Karpas-422 (cell line): Measurements from ENCODE around the gene NUTF2. TPM values are rescaled to one million over a fixed set of nuclear protein-coding genes. Genes with fewer than 3 reads are reported as not detected.

Experiments
- DNase-seq: peaks from one replicate; pipeline ENCODE4 v3.0.0-alpha.2; 2015
- H2AFZ ChIP-seq: fragments of 200-600 bp; sonication (generic); 2 replicates; pipeline ENCODE4 v1.6.1; 2014; ENCODE audit warnings: antibody characterized with exemption, low read length, mixed read lengths
- H3K27ac ChIP-seq: fragments of 200-600 bp; sonication (generic); 2 replicates; pipeline ENCODE4 v1.5.1; 2014; ENCODE audit warnings: mild to moderate bottlenecking, low read length, moderate library complexity
- H3K27me3 ChIP-seq: fragments of 200-600 bp; sonication (generic); 2 replicates; pipeline ENCODE4 v1.6.1; 2014; ENCODE audit warnings: low read length, mixed read lengths
- H3K36me3 ChIP-seq: fragments of 200-600 bp; sonication (generic); 2 replicates; pipeline ENCODE4 v1.6.1; 2014; ENCODE audit warnings: low read length, mixed read lengths; ENCODE audit not compliant: insufficient read depth
- H3K4me1 ChIP-seq: fragments of 200-600 bp; sonication (generic); 2 replicates; pipeline ENCODE4 v1.6.1; 2014; ENCODE audit warnings: mild to moderate bottlenecking, low read length, mixed read lengths
- H3K4me2 ChIP-seq: fragments of 200-600 bp; sonication (generic); 2 replicates; pipeline ENCODE4 v1.6.1; 2014; ENCODE audit warnings: low read length, low read depth, mild to moderate bottlenecking; ENCODE audit not compliant: poor library complexity, severe bottlenecking
- H3K4me3 ChIP-seq: fragments of 200-600 bp; sonication (generic); 2 replicates; pipeline ENCODE4 v1.5.1; 2014; ENCODE audit warnings: mild to moderate bottlenecking, antibody characterized with exemption, low read length, mixed read lengths
- H3K79me2 ChIP-seq: fragments of 200-600 bp; sonication (generic); 2 replicates; pipeline ENCODE4 v1.6.1; 2014; ENCODE audit warnings: mild to moderate bottlenecking, low read length, mixed read lengths
- H3K9ac ChIP-seq: fragments of 200-600 bp; sonication (generic); 2 replicates; pipeline ENCODE4 v1.6.0; 2014; ENCODE audit warnings: low read length
- H3K9me2 ChIP-seq: fragments of 200-600 bp; sonication (generic), shearing (Covaris generic); replicated peaks from 2 replicates; pipeline ENCODE4 v1.6.0; 2014; ENCODE audit warnings: mild to moderate bottlenecking, low read length, moderate library complexity; ENCODE audit not compliant: insufficient read depth
- H3K9me3 ChIP-seq: fragments of 300-700, 200-600 bp; sonication (generic); 2 replicates; pipeline ENCODE4 v1.6.1; 2014; ENCODE audit warnings: low read length, mixed read lengths
- H4K20me1 ChIP-seq: fragments of 200-600 bp; sonication (generic); 2 replicates; pipeline ENCODE4 v1.6.1; 2014; ENCODE audit warnings: mild to moderate bottlenecking, antibody characterized with exemption, low read length, low read depth; ENCODE audit not compliant: insufficient read depth
- total RNA-seq: library from RNA; depleted of rRNA; stranded (reverse); fragments of >200 nt; shearing (Covaris generic); gene quantifications from 2 replicates; pipeline ENCODE4 v1.2.3, GENCODE V29; 2014; ENCODE audit warnings: low replicate concordance

The NUTF2 gene
- total RNA-seq, 1 experiment from 2014 or later = 179 TPM

GRCh38 chr16:67842509-67843342, 4.0 kb upstream of the NUTF2 start:
- no peaks in the 10 kb centered on the region for H3K9me2 ChIP-seq
- no peak overlapping the region for H2AFZ ChIP-seq
- peak; percentile 83 for DNase-seq

GRCh38 chr16:67843343-67843765, 3.4 kb upstream of the NUTF2 start:
- DNase-seq = no peak
- no peaks in the 10 kb centered on the region for H3K27me3 ChIP-seq
- peaks cover 52% of the 10 kb centered on the region for H3K79me2 ChIP-seq
- peak overlapping the region; percentile 92 for H3K4me2 ChIP-seq
- H3K9ac ChIP-seq = peak overlapping the region; percentile 98
- peaks cover 44% of the 10 kb centered on the region for H3K4me1 ChIP-seq
- peaks cover 21% of the 10 kb centered on the region; the same call in 1 of the 2 replicates for H4K20me1 ChIP-seq
- peak overlapping the region; percentile 100 for H3K4me3 ChIP-seq
- no peaks in the 10 kb centered on the region for H3K9me2 ChIP-seq
- H3K9me3 ChIP-seq = no peaks in the 10 kb centered on the region
- peak overlapping the region; percentile 79 for H3K27ac ChIP-seq
- H2AFZ ChIP-seq = no peak overlapping the region
- H3K36me3 ChIP-seq = 0 out of 2 replicates have a peak, but pooled peaks cover 3% of the 10 kb centered on the region

More at GRCh38 chr16:67842509-67843342, 4.0 kb upstream of the NUTF2 start:
- Histone ChIP-seq H3K9me3 (no peaks in the 10 kb centered on the region), H3K4me3 (peak overlapping the region; percentile 100), H3K79me2 (peaks cover 46% of the 10 kb centered on the region), H3K36me3 (0 out of 2 replicates have a peak, but pooled peaks cover 3% of the 10 kb centered on the region), H3K4me2 (peak overlapping the region; percentile 92), H3K27ac (peak overlapping the region; percentile 79), H3K27me3 (no peaks in the 10 kb centered on the region), H3K9ac (peak overlapping the region; percentile 98), H3K4me1 (peaks cover 38% of the 10 kb centered on the region), H4K20me1 (peaks cover 15% of the 10 kb centered on the region; the same call in 1 of the 2 replicates)

- peaks cover 8% of the 10 kb centered on the region; the same call in 1 of the 2 replicates for H3K36me3 ChIP-seq
- H2AFZ ChIP-seq = no peak overlapping the region
- H3K9ac ChIP-seq = peak overlapping the region; percentile 98
- H3K27ac ChIP-seq = peak overlapping the region; percentile 79
- DNase-seq = peak; percentile 42
- H3K9me2 ChIP-seq = no peaks in the 10 kb centered on the region
- peaks cover 63% of the 10 kb centered on the region for H3K79me2 ChIP-seq
- peaks cover 44% of the 10 kb centered on the region for H3K4me1 ChIP-seq
- H3K4me3 ChIP-seq = peak overlapping the region; percentile 100
- peak overlapping the region; percentile 92 for H3K4me2 ChIP-seq
- no peaks in the 10 kb centered on the region for H3K27me3 ChIP-seq
- no peaks in the 10 kb centered on the region for H3K9me3 ChIP-seq
- H4K20me1 ChIP-seq = peaks cover 21% of the 10 kb centered on the region; the same call in 1 of the 2 replicates
Measured at GRCh38 chr16:67844497-67844896, 2.2 kb upstream of the NUTF2 start.

- peaks cover 72% of the 10 kb centered on the region for H3K79me2 ChIP-seq
- peak; percentile 49 for DNase-seq
- peaks cover 8% of the 10 kb centered on the region; the same call in 1 of the 2 replicates for H3K36me3 ChIP-seq
- H3K9me2 ChIP-seq = no peaks in the 10 kb centered on the region
- no peaks in the 10 kb centered on the region for H3K27me3 ChIP-seq
- peak overlapping the region; percentile 92 for H3K4me2 ChIP-seq
- peaks cover 21% of the 10 kb centered on the region; the same call in 1 of the 2 replicates for H4K20me1 ChIP-seq
- no peak overlapping the region for H2AFZ ChIP-seq
- peak overlapping the region; percentile 86 for H3K27ac ChIP-seq
- H3K9ac ChIP-seq = peak overlapping the region; percentile 98
- peaks cover 44% of the 10 kb centered on the region for H3K4me1 ChIP-seq
- H3K4me3 ChIP-seq = peak overlapping the region; percentile 100
- no peaks in the 10 kb centered on the region for H3K9me3 ChIP-seq
Measured at GRCh38 chr16:67845291-67846062, 1.3 kb upstream of the NUTF2 start.

- Histone ChIP-seq H3K79me2 (peaks cover 77% of the 10 kb centered on the region), H3K36me3 (peaks cover 8% of the 10 kb centered on the region; the same call in 1 of the 2 replicates), H3K4me1 (peaks cover 44% of the 10 kb centered on the region), H3K27me3 (no peaks in the 10 kb centered on the region), H3K9me3 (no peaks in the 10 kb centered on the region), H3K4me3 (peak overlapping the region; percentile 100), H3K27ac (peak overlapping the region; percentile 86), H4K20me1 (peaks cover 21% of the 10 kb centered on the region; the same call in 1 of the 2 replicates), H3K9ac (peak overlapping the region; percentile 98), H3K9me2 (no peaks in the 10 kb centered on the region), H3K4me2 (peak overlapping the region; percentile 92), H2AFZ (peak overlapping the region; percentile 26; the same call in 1 of the 2 replicates)
- DNase-seq = no peak
Measured at GRCh38 chr16:67846063-67846319, 742 bp upstream of the NUTF2 start.

- H3K4me2 ChIP-seq = peak within 1 kb of the TSS; percentile 92
- H3K27ac ChIP-seq = peak within 1 kb of the TSS; percentile 86
- no peaks in the 10 kb centered on the region for H3K9me2 ChIP-seq
- peak within 1 kb of the TSS; percentile 98 for H3K9ac ChIP-seq
- H2AFZ ChIP-seq = peak within 1 kb of the TSS; percentile 26; the same call in 1 of the 2 replicates
- H4K20me1 ChIP-seq = peaks cover 21% of the 10 kb centered on the region; the same call in 1 of the 2 replicates
- H3K4me3 ChIP-seq = peak within 1 kb of the TSS; percentile 100
- DNase-seq = peak; percentile 62
- H3K79me2 ChIP-seq = peaks cover 89% of the 10 kb centered on the region
- H3K27me3 ChIP-seq = no peaks in the 10 kb centered on the region
- no peaks in the 10 kb centered on the region for H3K9me3 ChIP-seq
- peaks cover 38% of the 10 kb centered on the region for H3K4me1 ChIP-seq
- peaks cover 8% of the 10 kb centered on the region; the same call in 1 of the 2 replicates for H3K36me3 ChIP-seq
Measured at GRCh38 chr16:67847064-67847861, 530 bp downstream of the NUTF2 start, which contains the start of gene CENPT. TSS of gene CENPT (minus strand) at chr16:67847693. CDS start at chr16:67833859, 13,834 bp downstream.

- H3K4me3 ChIP-seq = peak overlapping the region; percentile 100
- no peaks in the 10 kb centered on the region for H3K9me2 ChIP-seq
- H3K9me3 ChIP-seq = no peaks in the 10 kb centered on the region
- H4K20me1 ChIP-seq = peaks cover 19% of the 10 kb centered on the region; the same call in 1 of the 2 replicates
- H3K4me2 ChIP-seq = peak overlapping the region; percentile 92
- peaks cover 89% of the 10 kb centered on the region for H3K79me2 ChIP-seq
- H3K4me1 ChIP-seq = peaks cover 38% of the 10 kb centered on the region
- H2AFZ ChIP-seq = no peak overlapping the region
- H3K36me3 ChIP-seq = peaks cover 8% of the 10 kb centered on the region; the same call in 1 of the 2 replicates
- DNase-seq = peak; percentile 12
- peak overlapping the region; percentile 98 for H3K9ac ChIP-seq
- H3K27me3 ChIP-seq = no peaks in the 10 kb centered on the region
- H3K27ac ChIP-seq = peak overlapping the region; percentile 86; the same call in 1 of the 2 replicates
Measured at GRCh38 chr16:67848118-67848517, 1.4 kb downstream of the NUTF2 start.
